Vagina (tissue), 2 donors: Measurements from ENCODE around the gene P2RY13. TPM values are rescaled to one million over a fixed set of nuclear protein-coding genes. Genes with fewer than 3 reads are reported as not detected.

Source experiments
- DNase-seq, 2 donors: peaks; one replicate each; pipeline ENCODE4 v3.0.0-alpha.2; 2017; ENCODE audit errors: extremely low spot score in 2 of 2
- H3K27ac ChIP-seq: fragments of 200-600 bp; sonication (generic); one replicate; pipeline ENCODE4 v1.5.1; 2019
- H3K27me3 ChIP-seq: fragments of 200-600 bp; sonication (generic); one replicate; pipeline ENCODE4 v1.5.1; 2019
- H3K36me3 ChIP-seq, 2 donors: fragments of 200-600 bp; sonication (generic); one replicate each; pipeline ENCODE4 v1.5.1; 2017 to 2019
- H3K4me1 ChIP-seq: fragments of 200-600 bp; sonication (generic); one replicate; pipeline ENCODE4 v1.5.1; 2019
- H3K4me3 ChIP-seq, 2 donors: fragments of 200-600 bp; sonication (generic); 1 replicate in 1 of 2; 2 replicates in 1 of 2; pipeline ENCODE4 v1.5.1; 2016 to 2019
- H3K9me3 ChIP-seq: fragments of 200-600 bp; sonication (generic); one replicate; pipeline ENCODE4 v1.5.1; 2019
- POLR2A ChIP-seq, 2 donors: fragments of 450-650 bp; IDR thresholded peaks; one replicate each; pipeline ENCODE4 v1.6.1; 2017; ENCODE audit warnings: antibody characterized with exemption in 2 of 2, mild to moderate bottlenecking in 2 of 2, moderate library complexity in 2 of 2
- POLR2AphosphoS5 ChIP-seq, 2 donors: sonication (generic); formaldehyde crosslinking; IDR thresholded peaks; one replicate each; pipeline ENCODE4 v1.9.0; 2017; ENCODE audit warnings: antibody characterized with exemption in 2 of 2, mild to moderate bottlenecking in 2 of 2, low read depth in 1 of 2; ENCODE audit not compliant: insufficient read depth in 1 of 2
- intact Hi-C: fragments of 100-400 bp; cut with DNase I; formaldehyde crosslinking; loops from one replicate; pipeline ENCODE4 v1.15.1; 2023
- total RNA-seq: library from RNA; depleted of rRNA; stranded (reverse); fragments of >200 nt; gene quantifications from one replicate; pipeline ENCODE4 v1.2.3, GENCODE V29; 2016
- TF ChIP-seq, protein P1 (sequence below), 3 experiments: fragments of 450-650 bp in 2 of 3; fragments of 200-600 bp in 1 of 3; sonication (generic) in 1 of 3; IDR thresholded peaks; one replicate each; pipeline ENCODE4 v1.5.1; 2017 to 2019; ENCODE audit warnings: antibody characterized with exemption in 3 of 3, mild to moderate bottlenecking in 2 of 3, moderate library complexity in 2 of 3

P2RY13 gene
- total RNA-seq, 1 donor from 2014 or later = 0.98 TPM

DNA sequence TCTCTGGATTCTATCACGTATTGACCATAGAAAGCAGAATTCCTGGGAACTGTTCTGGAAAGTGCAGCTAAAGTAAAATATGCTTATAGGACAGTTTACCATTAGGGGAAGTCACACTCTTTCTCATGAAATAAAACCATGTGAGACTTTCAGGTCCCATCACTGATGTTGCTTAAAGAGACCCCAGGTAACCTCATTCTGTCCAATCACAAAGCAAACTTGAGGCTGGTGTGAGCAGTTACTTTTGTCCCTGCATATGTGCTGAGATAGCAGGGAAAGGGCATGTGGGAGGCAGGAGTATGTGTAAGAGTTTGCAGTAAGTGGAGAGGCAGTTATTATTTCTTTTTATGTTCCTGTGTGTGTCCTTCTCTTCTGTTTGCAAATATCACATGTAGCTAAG lies 28.8 kb downstream of the P2RY13 start:
- H3K27ac ChIP-seq = no peak overlapping the region
- H3K36me3 ChIP-seq = no peaks in the 10 kb centered on the region
- DNase-seq = no peak
- H3K4me3 ChIP-seq = no peak overlapping the region
- TF ChIP-seq POLR2AphosphoS5 (IDR thresholded peaks at IDR 0.05; ENCODE audit: insufficient read depth in 1 of 2, low read depth in 1 of 2) (no peak), POLR2A (IDR thresholded peaks at IDR 0.05) (no peak)
- TF ChIP-seq, protein P1, sequence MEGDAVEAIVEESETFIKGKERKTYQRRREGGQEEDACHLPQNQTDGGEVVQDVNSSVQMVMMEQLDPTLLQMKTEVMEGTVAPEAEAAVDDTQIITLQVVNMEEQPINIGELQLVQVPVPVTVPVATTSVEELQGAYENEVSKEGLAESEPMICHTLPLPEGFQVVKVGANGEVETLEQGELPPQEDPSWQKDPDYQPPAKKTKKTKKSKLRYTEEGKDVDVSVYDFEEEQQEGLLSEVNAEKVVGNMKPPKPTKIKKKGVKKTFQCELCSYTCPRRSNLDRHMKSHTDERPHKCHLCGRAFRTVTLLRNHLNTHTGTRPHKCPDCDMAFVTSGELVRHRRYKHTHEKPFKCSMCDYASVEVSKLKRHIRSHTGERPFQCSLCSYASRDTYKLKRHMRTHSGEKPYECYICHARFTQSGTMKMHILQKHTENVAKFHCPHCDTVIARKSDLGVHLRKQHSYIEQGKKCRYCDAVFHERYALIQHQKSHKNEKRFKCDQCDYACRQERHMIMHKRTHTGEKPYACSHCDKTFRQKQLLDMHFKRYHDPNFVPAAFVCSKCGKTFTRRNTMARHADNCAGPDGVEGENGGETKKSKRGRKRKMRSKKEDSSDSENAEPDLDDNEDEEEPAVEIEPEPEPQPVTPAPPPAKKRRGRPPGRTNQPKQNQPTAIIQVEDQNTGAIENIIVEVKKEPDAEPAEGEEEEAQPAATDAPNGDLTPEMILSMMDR (IDR thresholded peaks at IDR 0.05) = no peak
- peaks cover 10% of the 10 kb centered on the region for H3K4me1 ChIP-seq
- no peaks in the 10 kb centered on the region for H3K27me3 ChIP-seq
- H3K9me3 ChIP-seq = no peaks in the 10 kb centered on the region
- intact Hi-C loops = no loop called here

DNA sequence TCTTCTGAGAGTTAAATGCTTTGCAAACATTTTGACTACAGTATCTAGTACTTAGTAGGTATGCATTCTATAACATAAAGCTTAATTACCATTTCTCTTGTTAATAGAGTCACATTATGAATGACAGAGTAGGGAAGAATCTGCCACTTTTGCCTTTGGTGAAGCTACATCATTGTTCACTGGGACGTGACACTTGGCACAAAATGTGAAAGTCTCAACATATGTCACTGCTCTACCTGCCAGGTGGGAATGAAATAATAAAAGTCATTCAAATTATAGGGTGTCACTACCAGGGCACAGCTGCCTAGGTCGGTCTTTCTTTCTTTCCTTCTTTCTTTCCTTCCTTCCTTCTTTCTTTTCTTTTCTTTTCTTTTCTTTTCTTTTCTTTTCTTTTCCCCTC lies 30.3 kb downstream of the P2RY13 start:
- TF ChIP-seq POLR2AphosphoS5 (IDR thresholded peaks at IDR 0.05; ENCODE audit: insufficient read depth in 1 of 2, low read depth in 1 of 2) = no peak
- no peak for DNase-seq
- Histone ChIP-seq H3K36me3 (no peaks in the 10 kb centered on the region), H3K4me3 (no peak overlapping the region), H3K27ac (no peak overlapping the region), H3K9me3 (no peaks in the 10 kb centered on the region), H3K27me3 (no peaks in the 10 kb centered on the region), H3K4me1 (no peaks in the 10 kb centered on the region)
- intact Hi-C loops = no loop called here

DNA sequence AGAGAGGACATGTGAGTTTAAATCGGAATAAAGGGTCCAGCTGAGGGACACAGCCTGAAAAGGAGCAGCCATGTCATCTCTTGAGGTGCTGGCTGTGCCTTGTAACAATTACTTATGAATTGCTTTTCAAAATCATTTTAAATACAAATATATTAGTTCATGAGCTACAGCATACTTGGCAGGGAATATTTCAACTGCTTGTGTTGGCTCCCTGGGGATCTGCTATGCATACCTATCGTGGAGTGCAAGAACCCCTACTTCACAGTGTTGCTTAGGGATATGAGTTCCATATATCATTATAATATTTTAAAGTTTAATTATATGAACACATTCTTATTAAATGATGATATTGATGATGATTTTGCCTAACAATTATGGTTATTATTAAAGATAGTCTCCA lies 31.9 kb downstream of the P2RY13 start:
- H3K36me3 ChIP-seq = no peaks in the 10 kb centered on the region
- H3K27me3 ChIP-seq = no peaks in the 10 kb centered on the region
- H3K9me3 ChIP-seq = no peaks in the 10 kb centered on the region
- no peak overlapping the region for H3K27ac ChIP-seq
- H3K4me1 ChIP-seq = no peaks in the 10 kb centered on the region
- intact Hi-C loops = no loop called here
- no peak overlapping the region for H3K4me3 ChIP-seq
- TF ChIP-seq POLR2AphosphoS5 (IDR thresholded peaks at IDR 0.05; ENCODE audit: insufficient read depth in 1 of 2, low read depth in 1 of 2) (no peak), POLR2A (IDR thresholded peaks at IDR 0.05) (no peak)
- TF ChIP-seq, protein P1 (IDR thresholded peaks at IDR 0.05) = no peak
- no peak for DNase-seq

DNA sequence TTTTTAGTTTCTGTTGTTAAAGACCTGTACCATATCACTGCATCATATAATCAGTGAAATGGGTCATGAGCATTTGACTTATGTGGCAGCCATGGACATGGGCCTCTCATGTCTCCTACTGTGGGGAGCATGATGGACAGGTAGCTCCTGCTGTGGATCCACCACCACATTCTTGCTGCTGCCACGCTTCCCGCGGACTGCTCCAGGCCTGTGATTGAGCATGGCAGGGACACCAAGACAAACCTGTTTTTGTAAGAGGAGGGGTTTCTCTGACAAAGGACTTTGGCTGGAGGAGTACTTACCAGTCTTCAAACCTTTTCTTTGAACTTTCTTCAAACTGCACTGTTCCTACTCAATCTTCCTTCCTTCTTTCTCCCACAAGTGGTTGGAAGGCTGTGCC lies 33.1 kb downstream of the P2RY13 start:
- intact Hi-C loops = no loop called here
- no peak overlapping the region for H3K4me3 ChIP-seq
- H3K36me3 ChIP-seq = no peaks in the 10 kb centered on the region
- no peaks in the 10 kb centered on the region for H3K9me3 ChIP-seq
- H3K4me1 ChIP-seq = no peaks in the 10 kb centered on the region
- no peaks in the 10 kb centered on the region for H3K27me3 ChIP-seq
- TF ChIP-seq, protein P1 (IDR thresholded peaks at IDR 0.05) = no peak
- no peak for TF ChIP-seq POLR2AphosphoS5 (IDR thresholded peaks at IDR 0.05; ENCODE audit: insufficient read depth in 1 of 2, low read depth in 1 of 2)
- no peak overlapping the region for H3K27ac ChIP-seq
- DNase-seq = no peak

DNA sequence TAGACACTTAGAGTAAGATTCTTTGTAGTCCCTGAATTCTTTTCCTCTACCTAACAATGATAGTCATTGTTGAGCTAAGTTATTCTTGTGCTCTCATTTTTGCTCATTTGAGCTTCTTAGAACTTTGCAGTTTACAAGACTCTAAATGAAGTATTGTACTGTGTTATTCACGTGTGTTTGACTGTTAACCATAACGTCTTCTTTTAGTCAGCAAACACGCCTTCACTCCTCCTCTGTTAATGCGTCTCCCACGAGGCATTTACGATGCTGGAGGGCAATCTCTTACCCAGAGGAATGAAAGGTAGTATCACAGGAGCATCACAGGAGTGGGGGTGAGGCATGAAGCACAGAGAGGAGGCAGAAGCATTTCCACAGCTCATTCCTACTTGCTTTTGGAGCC lies 36.2 kb downstream of the P2RY13 start:
- Histone ChIP-seq H3K27me3 (no peaks in the 10 kb centered on the region), H3K9me3 (no peaks in the 10 kb centered on the region), H3K4me3 (no peak overlapping the region), H3K27ac (no peak overlapping the region), H3K36me3 (no peaks in the 10 kb centered on the region), H3K4me1 (no peaks in the 10 kb centered on the region)
- intact Hi-C loops = no loop called here
- TF ChIP-seq, protein P1 (IDR thresholded peaks at IDR 0.05) = no peak
- TF ChIP-seq POLR2A (IDR thresholded peaks at IDR 0.05) = no peak
- TF ChIP-seq POLR2AphosphoS5 (IDR thresholded peaks at IDR 0.05; ENCODE audit: insufficient read depth in 1 of 2, low read depth in 1 of 2) = no peak
- DNase-seq = no peak

DNA sequence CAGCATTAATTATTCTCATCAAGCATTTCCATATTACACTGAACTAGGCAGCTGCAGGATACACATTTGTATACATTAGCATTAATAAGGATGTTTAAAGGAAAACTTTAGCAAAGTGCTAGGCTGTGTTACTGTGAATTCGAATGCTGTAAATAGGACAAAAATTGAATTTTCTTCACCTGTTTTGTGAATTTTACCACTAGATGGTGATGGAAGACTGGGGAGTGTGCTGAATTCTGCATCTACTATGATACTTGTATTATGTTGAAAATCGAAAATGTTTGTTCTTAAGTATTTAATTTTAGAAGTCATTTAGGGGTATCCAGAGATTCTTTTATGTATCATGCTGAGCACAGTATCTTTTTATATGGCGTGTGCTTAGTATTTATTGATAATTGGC lies 38.7 kb downstream of the P2RY13 start:
- H3K4me1 ChIP-seq = peaks cover 4% of the 10 kb centered on the region
- no peaks in the 10 kb centered on the region for H3K9me3 ChIP-seq
- H3K36me3 ChIP-seq = no peaks in the 10 kb centered on the region
- H3K27me3 ChIP-seq = no peaks in the 10 kb centered on the region
- H3K27ac ChIP-seq = no peak overlapping the region
- intact Hi-C loops = no loop called here
- H3K4me3 ChIP-seq = no peak overlapping the region
- no peak for DNase-seq
- TF ChIP-seq, protein P1 (IDR thresholded peaks at IDR 0.05) = peak in 1 of 3 experiments; percentile 28
- TF ChIP-seq POLR2AphosphoS5 (IDR thresholded peaks at IDR 0.05; ENCODE audit: insufficient read depth in 1 of 2, low read depth in 1 of 2) (no peak), POLR2A (IDR thresholded peaks at IDR 0.05) (no peak)
